ENCODE measurements around the gene PLET1.

Gene PLET1

DNA sequence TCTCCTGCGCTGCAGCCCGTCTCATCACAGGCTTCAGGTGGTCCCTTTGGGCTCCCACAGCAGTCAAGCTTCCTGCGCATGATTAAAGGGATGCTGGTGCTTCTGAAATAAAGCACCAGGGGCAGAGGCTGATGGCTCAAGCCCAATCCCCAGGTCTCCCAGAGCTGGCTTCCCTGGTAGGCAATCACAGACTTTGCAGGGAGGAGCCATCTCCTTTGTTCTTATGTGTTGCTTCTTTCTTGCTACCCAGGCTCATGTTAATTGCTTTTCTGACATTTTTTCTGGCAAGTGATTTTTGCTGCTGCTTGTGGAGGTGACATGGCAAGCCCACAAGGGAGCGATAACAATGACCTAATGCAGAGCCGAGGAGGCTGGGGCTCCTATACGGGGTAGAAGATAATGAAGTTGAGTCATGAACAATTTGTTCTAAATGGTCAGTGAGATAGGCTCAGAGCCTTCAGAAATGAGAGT is 25.2 kb upstream of the PLET1 start:
- Histone ChIP-seq H3K27me3 (ENCODE audit: control insufficient read depth, insufficient read depth, low read length) (no peaks in the 10 kb centered on the region), H3K36me3 (ENCODE audit: control insufficient read depth, insufficient read depth, low read length) (no peaks in the 10 kb centered on the region), H3K4me1 (ENCODE audit: control insufficient read depth, insufficient read depth, low read length) (0 out of 2 replicates have a peak, but pooled peaks cover 1% of the 10 kb centered on the region), H3K4me3 (ENCODE audit: low read length) (no peak overlapping the region), H3K27ac (ENCODE audit: low read length) (no peak overlapping the region), H3K9me3 (ENCODE audit: control insufficient read depth, insufficient read depth, low read length) (no peaks in the 10 kb centered on the region)
- no peak for DNase-seq (ENCODE audit: low read depth, low spot score)
- WGBS (ENCODE audit: insufficient coverage, insufficient read length), result no CpG with 5 or more reads among the region's 6 CpGs

- Histone ChIP-seq H3K36me3 (ENCODE audit: control insufficient read depth, insufficient read depth, low read length) (no peaks in the 10 kb centered on the region), H3K4me1 (ENCODE audit: control insufficient read depth, insufficient read depth, low read length) (peaks cover 5% of the 10 kb centered on the region), H3K4me3 (ENCODE audit: low read length) (no peak overlapping the region), H3K9me3 (ENCODE audit: control insufficient read depth, insufficient read depth, low read length) (no peaks in the 10 kb centered on the region), H3K27me3 (ENCODE audit: control insufficient read depth, insufficient read depth, low read length) (no peaks in the 10 kb centered on the region), H3K27ac (ENCODE audit: low read length) (no peak overlapping the region)
- no peak for DNase-seq (ENCODE audit: low read depth, low spot score)
- no CpG with 5 or more reads among the region's 4 CpGs for WGBS (ENCODE audit: insufficient coverage, insufficient read length)
Measured at GRCh38 chr11:112281726-112282125, 21.1 kb upstream of the PLET1 start.

DNA sequence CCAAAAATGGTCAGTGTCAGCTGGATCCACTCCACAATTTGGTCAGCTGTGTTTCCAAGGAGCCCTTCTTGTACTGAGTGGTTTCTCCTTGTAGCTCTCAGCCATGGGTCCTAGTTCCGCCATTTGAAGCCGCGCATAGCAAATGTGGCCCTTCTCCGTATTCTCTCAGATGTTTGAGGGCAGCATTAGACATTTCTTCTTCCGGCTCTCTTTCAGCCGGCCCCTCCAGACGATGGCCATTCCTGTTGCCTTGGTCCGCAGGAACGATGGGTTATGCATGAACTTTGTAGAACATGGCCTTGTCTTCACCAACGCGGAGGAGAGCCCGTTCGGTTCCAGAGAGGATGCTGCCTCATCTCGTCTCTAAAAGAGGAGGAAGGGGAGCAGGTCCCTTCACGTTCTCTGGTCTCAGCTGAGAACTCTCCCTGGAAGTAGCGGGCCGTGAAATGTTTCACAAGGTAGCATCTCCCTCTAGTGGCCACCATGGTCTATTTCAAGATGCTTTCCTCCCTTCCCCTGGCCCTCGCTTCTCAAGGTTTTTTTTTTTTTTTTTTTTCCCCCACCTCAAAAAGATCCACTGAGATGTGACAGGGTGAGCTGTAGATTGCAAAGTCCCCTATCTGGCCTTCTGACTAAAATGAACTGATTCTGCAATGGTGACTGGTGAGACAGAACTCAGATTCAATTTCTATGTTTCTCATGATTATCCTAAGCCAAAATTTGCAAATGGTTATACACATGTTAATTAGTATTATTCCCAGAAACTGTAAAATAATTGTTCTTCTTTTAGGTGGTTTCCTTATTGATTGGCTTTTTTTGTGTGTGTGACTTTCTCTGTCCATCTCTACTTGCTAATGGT is 19.8 kb upstream of the PLET1 start:
- no CpG with 5 or more reads among the region's 18 CpGs for WGBS (ENCODE audit: insufficient coverage, insufficient read length)
- peak overlapping the region; percentile 31; the same call in 1 of the 2 replicates for H3K4me3 ChIP-seq (ENCODE audit: low read length)

DNA sequence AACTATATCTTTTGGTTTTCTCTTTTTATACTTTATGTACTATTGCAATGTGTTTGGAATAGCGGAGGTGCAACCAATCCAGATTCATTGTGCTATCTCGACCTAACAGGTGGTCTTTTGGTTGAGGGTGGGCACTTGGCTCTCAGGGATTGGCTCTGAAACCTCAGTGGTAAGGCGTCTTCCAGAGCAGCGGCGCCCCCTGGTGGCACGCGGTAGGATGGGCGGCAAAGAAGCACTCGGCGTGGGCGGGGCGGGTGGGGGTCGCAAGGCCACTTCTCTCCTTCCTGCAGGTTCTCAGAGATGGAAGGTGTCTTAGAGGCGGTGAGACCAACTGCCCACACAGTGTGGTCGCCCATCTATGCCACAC is 19.2 kb upstream of the PLET1 start:
- DNase-seq (ENCODE audit: low read depth, low spot score), result no peak
- H3K4me3 ChIP-seq (ENCODE audit: low read length), result peak overlapping the region; percentile 31; the same call in 1 of the 2 replicates
- no peaks in the 10 kb centered on the region for H3K9me3 ChIP-seq (ENCODE audit: control insufficient read depth, insufficient read depth, low read length)
- no peaks in the 10 kb centered on the region for H3K36me3 ChIP-seq (ENCODE audit: control insufficient read depth, insufficient read depth, low read length)
- peaks cover 3% of the 10 kb centered on the region for H3K4me1 ChIP-seq (ENCODE audit: control insufficient read depth, insufficient read depth, low read length)
- H3K27ac ChIP-seq (ENCODE audit: low read length), result no peak overlapping the region
- WGBS (ENCODE audit: insufficient coverage, insufficient read length), result no CpG with 5 or more reads among the region's 15 CpGs
- H3K27me3 ChIP-seq (ENCODE audit: control insufficient read depth, insufficient read depth, low read length), result no peaks in the 10 kb centered on the region

More for the DNA sequence above, 19.8 kb upstream of the PLET1 start:
- Histone ChIP-seq H3K9me3 (ENCODE audit: control insufficient read depth, insufficient read depth, low read length) (no peaks in the 10 kb centered on the region), H3K4me1 (ENCODE audit: control insufficient read depth, insufficient read depth, low read length) (peaks cover 3% of the 10 kb centered on the region), H3K27ac (ENCODE audit: low read length) (no peak overlapping the region), H3K36me3 (ENCODE audit: control insufficient read depth, insufficient read depth, low read length) (no peaks in the 10 kb centered on the region), H3K27me3 (ENCODE audit: control insufficient read depth, insufficient read depth, low read length) (no peaks in the 10 kb centered on the region)
- peak; percentile 70 for DNase-seq (ENCODE audit: low read depth, low spot score)

- no peak overlapping the region for H3K27ac ChIP-seq (ENCODE audit: low read length)
- H3K4me1 ChIP-seq (ENCODE audit: control insufficient read depth, insufficient read depth, low read length), result peaks cover 3% of the 10 kb centered on the region
- no peaks in the 10 kb centered on the region for H3K36me3 ChIP-seq (ENCODE audit: control insufficient read depth, insufficient read depth, low read length)
- H3K4me3 ChIP-seq (ENCODE audit: low read length), result no peak overlapping the region
- no peak for DNase-seq (ENCODE audit: low read depth, low spot score)
- no CpG with 5 or more reads among the region's 3 CpGs for WGBS (ENCODE audit: insufficient coverage, insufficient read length)
- no peaks in the 10 kb centered on the region for H3K9me3 ChIP-seq (ENCODE audit: control insufficient read depth, insufficient read depth, low read length)
- H3K27me3 ChIP-seq (ENCODE audit: control insufficient read depth, insufficient read depth, low read length), result no peaks in the 10 kb centered on the region
Measured at GRCh38 chr11:112278803-112279202, 18.1 kb upstream of the PLET1 start.

GRCh38 chr11:112277941-112278340 is 17.3 kb upstream of the PLET1 start:
- H3K27ac ChIP-seq (ENCODE audit: low read length), result no peak overlapping the region
- no peak for DNase-seq (ENCODE audit: low read depth, low spot score)
- peaks cover 3% of the 10 kb centered on the region for H3K4me1 ChIP-seq (ENCODE audit: control insufficient read depth, insufficient read depth, low read length)
- H3K27me3 ChIP-seq (ENCODE audit: control insufficient read depth, insufficient read depth, low read length), result no peaks in the 10 kb centered on the region
- no peaks in the 10 kb centered on the region for H3K9me3 ChIP-seq (ENCODE audit: control insufficient read depth, insufficient read depth, low read length)
- H3K36me3 ChIP-seq (ENCODE audit: control insufficient read depth, insufficient read depth, low read length), result no peaks in the 10 kb centered on the region
- H3K4me3 ChIP-seq (ENCODE audit: low read length), result no peak overlapping the region

GRCh38 chr11:112277029-112277428 is 16.4 kb upstream of the PLET1 start:
- no peak for DNase-seq (ENCODE audit: low read depth, low spot score)
- H3K4me1 ChIP-seq (ENCODE audit: control insufficient read depth, insufficient read depth, low read length), result peaks cover 3% of the 10 kb centered on the region
- no peak overlapping the region for H3K4me3 ChIP-seq (ENCODE audit: low read length)
- no peaks in the 10 kb centered on the region for H3K27me3 ChIP-seq (ENCODE audit: control insufficient read depth, insufficient read depth, low read length)
- no peak overlapping the region for H3K27ac ChIP-seq (ENCODE audit: low read length)
- no peaks in the 10 kb centered on the region for H3K9me3 ChIP-seq (ENCODE audit: control insufficient read depth, insufficient read depth, low read length)
- WGBS (ENCODE audit: insufficient coverage, insufficient read length), result no CpG with 5 or more reads among the region's 1 CpG
- no peaks in the 10 kb centered on the region for H3K36me3 ChIP-seq (ENCODE audit: control insufficient read depth, insufficient read depth, low read length)

DNA sequence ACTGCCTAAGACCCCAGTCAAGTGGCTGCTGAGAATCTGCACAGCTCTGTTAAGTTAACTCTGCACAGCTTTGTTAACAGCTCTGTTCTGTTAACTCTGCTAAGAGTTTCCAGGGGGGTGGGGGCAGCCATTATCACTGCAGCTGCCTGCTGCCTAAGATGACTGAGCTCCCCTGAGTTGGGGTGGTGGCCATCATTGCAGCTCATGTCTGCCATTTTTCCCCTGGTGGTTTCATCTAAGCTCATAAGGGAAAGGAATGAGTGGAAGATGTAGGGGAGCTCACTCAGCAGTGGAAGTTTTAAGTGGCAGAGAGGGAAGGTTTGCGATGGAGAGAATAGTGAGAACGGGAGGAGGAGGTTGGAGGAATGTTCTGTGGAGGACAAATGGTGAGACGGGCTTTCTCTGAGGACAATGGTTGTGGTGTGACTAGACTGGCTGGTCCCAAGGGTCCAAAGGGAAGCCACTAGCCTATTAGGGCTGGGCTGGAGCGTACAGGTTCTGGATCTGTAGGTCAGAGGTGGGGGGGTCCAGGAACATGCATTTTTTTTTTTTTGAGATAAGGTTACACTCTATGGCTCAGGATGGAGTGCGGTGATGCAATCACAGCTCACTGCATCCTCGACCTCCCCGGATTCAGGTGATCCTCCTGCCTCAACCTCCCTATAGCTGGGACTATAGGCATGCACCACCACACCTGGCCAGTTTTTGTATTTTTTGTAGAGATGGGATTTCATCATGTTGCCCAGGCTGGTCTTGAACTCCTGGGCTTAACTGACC is 13.5 kb upstream of the PLET1 start:
- DNase-seq (ENCODE audit: low read depth, low spot score), result no peak
- Histone ChIP-seq H3K27ac (ENCODE audit: low read length) (no peak overlapping the region), H3K4me3 (ENCODE audit: low read length) (no peak overlapping the region), H3K9me3 (ENCODE audit: control insufficient read depth, insufficient read depth, low read length) (no peaks in the 10 kb centered on the region), H3K27me3 (ENCODE audit: control insufficient read depth, insufficient read depth, low read length) (no peaks in the 10 kb centered on the region), H3K36me3 (ENCODE audit: control insufficient read depth, insufficient read depth, low read length) (no peaks in the 10 kb centered on the region), H3K4me1 (ENCODE audit: control insufficient read depth, insufficient read depth, low read length) (no peaks in the 10 kb centered on the region)
- 100% methylated on average over 2 of the region's 7 CpGs for WGBS (ENCODE audit: insufficient coverage, insufficient read length)

- Histone ChIP-seq H3K9me3 (ENCODE audit: control insufficient read depth, insufficient read depth, low read length) (no peaks in the 10 kb centered on the region), H3K4me3 (ENCODE audit: low read length) (no peak overlapping the region), H3K27me3 (ENCODE audit: control insufficient read depth, insufficient read depth, low read length) (no peaks in the 10 kb centered on the region), H3K36me3 (ENCODE audit: control insufficient read depth, insufficient read depth, low read length) (no peaks in the 10 kb centered on the region), H3K27ac (ENCODE audit: low read length) (no peak overlapping the region), H3K4me1 (ENCODE audit: control insufficient read depth, insufficient read depth, low read length) (no peaks in the 10 kb centered on the region)
- WGBS (ENCODE audit: insufficient coverage, insufficient read length), result no CpG with 5 or more reads among the region's 1 CpG
- no peak for DNase-seq (ENCODE audit: low read depth, low spot score)
Measured at GRCh38 chr11:112273066-112273465, 12.4 kb upstream of the PLET1 start.

- WGBS (ENCODE audit: insufficient coverage, insufficient read length), result no CpG with 5 or more reads among the region's 4 CpGs
- Histone ChIP-seq H3K27ac (ENCODE audit: low read length) (no peak overlapping the region), H3K4me3 (ENCODE audit: low read length) (no peak overlapping the region), H3K27me3 (ENCODE audit: control insufficient read depth, insufficient read depth, low read length) (no peaks in the 10 kb centered on the region), H3K36me3 (ENCODE audit: control insufficient read depth, insufficient read depth, low read length) (no peaks in the 10 kb centered on the region), H3K4me1 (ENCODE audit: control insufficient read depth, insufficient read depth, low read length) (no peaks in the 10 kb centered on the region), H3K9me3 (ENCODE audit: control insufficient read depth, insufficient read depth, low read length) (no peaks in the 10 kb centered on the region)
- DNase-seq (ENCODE audit: low read depth, low spot score), result no peak
Measured at GRCh38 chr11:112271242-112271641, 10.6 kb upstream of the PLET1 start.

All from iPS DF 6.9 (cell line).